GM19372 (cell line): ENCODE data around the gene NMRAL1.

Source experiments
- ATAC-seq: cut with Tn5 transposase; IDR thresholded peaks from one replicate; pipeline ENCODE4 v1.9.1; 2021; ENCODE audit warnings: mild to moderate bottlenecking, low read depth, moderate library complexity; ENCODE audit not compliant: unreplicated experiment

Gene NMRAL1

GRCh38 chr16:4468972-4469371, 5.5 kb downstream of the NMRAL1 start:
- ATAC-seq, result no peak

- ATAC-seq, result no peak
These were observed 6.5 kb downstream of the NMRAL1 start for GRCh38 chr16:4467916-4468315.

GRCh38 chr16:4465977-4466779, 8.2 kb downstream of the NMRAL1 start:
- no peak for ATAC-seq

- ATAC-seq, result no peak
These were observed 10.8 kb downstream of the NMRAL1 start for GRCh38 chr16:4463522-4464163.

GRCh38 chr16:4461250-4462085, 13.0 kb downstream of the NMRAL1 start:
- no peak for ATAC-seq

GRCh38 chr16:4460936-4461249, 13.5 kb downstream of the NMRAL1 start:
- ATAC-seq, result no peak

GRCh38 chr16:4455951-4456350, 18.5 kb downstream of the NMRAL1 start:
- no peak for ATAC-seq

- ATAC-seq, result no peak
These were observed 19.3 kb downstream of the NMRAL1 start for GRCh38 chr16:4455081-4455480.

GRCh38 chr16:4454623-4455022, 19.8 kb downstream of the NMRAL1 start:
- ATAC-seq, result no peak

GRCh38 chr16:4452674-4453073, 21.8 kb downstream of the NMRAL1 start:
- no peak for ATAC-seq

- no peak for ATAC-seq
These were observed 23.4 kb downstream of the NMRAL1 start for GRCh38 chr16:4450931-4451519.

GRCh38 chr16:4450430-4450829, 24.0 kb downstream of the NMRAL1 start:
- ATAC-seq, result no peak

- no peak for ATAC-seq
These were observed 30.4 kb downstream of the NMRAL1 start for GRCh38 chr16:4443986-4444385.

- ATAC-seq, result no peak
These were observed 31.2 kb downstream of the NMRAL1 start for GRCh38 chr16:4443271-4443670.

GRCh38 chr16:4442371-4442770, 32.1 kb downstream of the NMRAL1 start:
- no peak for ATAC-seq

GRCh38 chr16:4437366-4437765, 37.1 kb downstream of the NMRAL1 start:
- ATAC-seq, result no peak

GRCh38 chr16:4435337-4436067, 38.9 kb downstream of the NMRAL1 start:
- ATAC-seq, result no peak

GRCh38 chr16:4433914-4434787, 40.3 kb downstream of the NMRAL1 start:
- ATAC-seq, result no peak

GRCh38 chr16:4433228-4433627, 41.2 kb downstream of the NMRAL1 start:
- no peak for ATAC-seq
